ENCODE data around the gene ADGRD2. TPM values are rescaled to one million over a fixed set of nuclear protein-coding genes. Genes with fewer than 3 reads are reported as not detected.
A peak's percentile ranks its signal among the peaks of the same experiment; 100 is the strongest.

The ADGRD2 gene
- total RNA-seq, 1 donor from 2014 or later: not detected

GRCh38 chr9:124411514-124412227 is 38.6 kb upstream of the ADGRD2 start:
- no peak overlapping the region for H3K27ac Mint-ChIP-seq
- POLR2A ChIA-PET: no interaction called here

GRCh38 chr9:124412228-124412575 is 38.0 kb upstream of the ADGRD2 start:
- TF ChIP-seq CTCF (IDR thresholded peaks at IDR 0.05): no peak
- H3K27ac Mint-ChIP-seq: no peak overlapping the region
- H3K4me1 Mint-ChIP-seq: peaks cover 25% of the 10 kb centered on the region
- DNase-seq (no peak), ATAC-seq (ENCODE audit: low read depth) (no peak)
- peaks cover 4% of the 10 kb centered on the region for H3K9me3 Mint-ChIP-seq
- peaks cover 73% of the 10 kb centered on the region for H3K36me3 Mint-ChIP-seq (ENCODE audit: low read depth)
- intact Hi-C loops (cut with micrococcal nuclease): no loop called here
- H3K4me3 Mint-ChIP-seq: no peak overlapping the region
- no peaks in the 10 kb centered on the region for H3K27me3 Mint-ChIP-seq
- ChIA-PET POLR2A (no interaction called here), CTCF (interaction anchor here (0.7 kb wide), 1 partner anchor 419 kb away, joined by 3 read pairs; no protein-coding TSS in a partner anchor)

More at GRCh38 chr9:124411514-124412227, 38.6 kb upstream of the ADGRD2 start:
- Mint-ChIP-seq H3K9me3 (peaks cover 4% of the 10 kb centered on the region), H3K4me3 (no peak overlapping the region), H3K36me3 (ENCODE audit: low read depth) (peaks cover 78% of the 10 kb centered on the region), H3K27me3 (no peaks in the 10 kb centered on the region), H3K4me1 (peaks cover 25% of the 10 kb centered on the region)
- DNase-seq (no peak), ATAC-seq (ENCODE audit: low read depth) (no peak)
- CTCF ChIA-PET: interaction anchor here (0.7 kb wide), 1 partner anchor 418 kb away, joined by 3 read pairs; no protein-coding TSS in a partner anchor
- intact Hi-C loops (cut with micrococcal nuclease): no loop called here
- TF ChIP-seq CTCF (IDR thresholded peaks at IDR 0.05): no peak

- peak overlapping the region; percentile 94 for H3K27ac Mint-ChIP-seq
- intact Hi-C loops (cut with micrococcal nuclease): loop anchor here (1.0 to 5.0 kb wide), 4 partner anchors 122 to 484 kb away; partner anchors contain the start of gene DENND1A
- H3K9me3 Mint-ChIP-seq: peaks cover 4% of the 10 kb centered on the region
- no peaks in the 10 kb centered on the region for H3K27me3 Mint-ChIP-seq
- ChIA-PET POLR2A (interaction anchor here (0.6 to 0.7 kb wide), 5 partner anchors 198 to 826 kb away, joined by 3 to 11 read pairs (median 3); partner anchors contain the start of gene HSPA5), CTCF (interaction anchor here (0.8 kb wide), 1 partner anchor 122 kb away, joined by 3 read pairs; no protein-coding TSS in a partner anchor)
- DNase-seq: no peak
- no peak for TF ChIP-seq CTCF (IDR thresholded peaks at IDR 0.05)
- H3K36me3 Mint-ChIP-seq (ENCODE audit: low read depth): peaks cover 52% of the 10 kb centered on the region
- H3K4me1 Mint-ChIP-seq: peaks cover 25% of the 10 kb centered on the region
- peak overlapping the region; percentile 99 for H3K4me3 Mint-ChIP-seq
- no peak for ATAC-seq (ENCODE audit: low read depth)
These were observed 35.6 kb upstream of the ADGRD2 start for GRCh38 chr9:124414612-124415011.

GRCh38 chr9:124415102-124415851 is 35.0 kb upstream of the ADGRD2 start, which contains the start of gene PSMB7:
Gene PSMB7, minus strand, starts transcription at chr9:124415442. Its CDS starts 17 bp downstream, at chr9:124415425.
- Mint-ChIP-seq H3K4me3 (peak within 1 kb of the TSS; percentile 99), H3K27ac (peak within 1 kb of the TSS; percentile 94), H3K4me1 (peaks cover 25% of the 10 kb centered on the region), H3K27me3 (no peaks in the 10 kb centered on the region), H3K9me3 (peaks cover 4% of the 10 kb centered on the region), H3K36me3 (ENCODE audit: low read depth) (peaks cover 48% of the 10 kb centered on the region)
- ATAC-seq (ENCODE audit: low read depth) (peak; percentile 94), DNase-seq (peak; percentile 91)
- ChIA-PET CTCF (no interaction called here), POLR2A (interaction anchor here (0.6 to 0.7 kb wide), 4 partner anchors 357 to 826 kb away, joined by 3 to 11 read pairs (median 3); partner anchors contain the start of gene HSPA5)
- intact Hi-C loops (cut with micrococcal nuclease): loop anchor here (1.0 to 5.0 kb wide), 4 partner anchors 123 to 485 kb away; partner anchors contain the start of gene DENND1A
- peak; percentile 38 for TF ChIP-seq CTCF (IDR thresholded peaks at IDR 0.05)
